H1 (cell line): ENCODE measurements around the gene SMARCA2. TPM values are rescaled to one million over a fixed set of nuclear protein-coding genes. Genes with fewer than 3 reads are reported as not detected.

Experiments
- polyA plus RNA-seq, 7 experiments: library from polyadenylated mRNA; depleted of rRNA in 3 of 7; stranded (reverse) in 5 of 7; unstranded in 2 of 7; fragments of >200 nt in 5 of 7; fragments of 200-250 nt in 2 of 7; gene quantifications; 1 replicate in 5 of 7; 2 replicates in 1 of 7; 4 replicates in 1 of 7; pipeline versions ENCODE4 v1.2.1 to v1.2.3, GENCODE V29; 2011 to 2013; ENCODE audit warnings: missing spikeins in 2 of 7, mixed read lengths in 2 of 7
- small RNA-seq: library from polyadenylated mRNA; stranded (forward); fragments of <200 nt; extraction: miRNeasy Mini kit (QIAGEN cat#:217004); gene quantifications from one replicate; pipeline ENCODE3, GENCODE V24; 2013; ENCODE audit not compliant: insufficient read depth
- total RNA-seq: library from RNA; stranded (reverse); fragmentation: NEBNext Ultra II Directional; extraction: Animal tissue kit (Norgen Biotek cat#: 25700); gene quantifications from 2 replicates; pipeline ENCODE4 v1.2.1, GENCODE V29; 2021

SMARCA2 gene
- total and polyA plus RNA-seq, 2 of the 8 experiments (the other 6 are each of a cell fraction or from before 2014, with no cell fraction given), result 6.3 to 21.7 TPM

Small RNAs within 50 kb of the gene (small RNA-seq; reads per million reads assigned to genes)
- gene RN7SL592P (not detected), gene RNU2-25P (not detected)
